Renal cortex interstitium (tissue), 11 donors: Measurements from ENCODE around the gene HOXA13. TPM values are rescaled to one million over a fixed set of nuclear protein-coding genes. Genes with fewer than 3 reads are reported as not detected.

ENCODE experiments used
- DNase-seq, 11 donors: peaks; one replicate each; pipeline ENCODE4 v3.0.0-alpha.2; 2013; ENCODE audit warnings: low read depth in 9 of 11, low spot score in 4 of 11; ENCODE audit errors: extremely low read depth in 1 of 11
- polyA plus RNA-seq, 3 donors: library from polyadenylated mRNA; unstranded; fragments of 120-200 nt; gene quantifications; one replicate each; pipeline ENCODE4 v1.2.1, GENCODE V29; 2013; ENCODE audit not compliant: insufficient read length in 3 of 3

Gene HOXA13
- polyA plus RNA-seq, 3 donors: 0.01 TPM; not detected in 2

DNA sequence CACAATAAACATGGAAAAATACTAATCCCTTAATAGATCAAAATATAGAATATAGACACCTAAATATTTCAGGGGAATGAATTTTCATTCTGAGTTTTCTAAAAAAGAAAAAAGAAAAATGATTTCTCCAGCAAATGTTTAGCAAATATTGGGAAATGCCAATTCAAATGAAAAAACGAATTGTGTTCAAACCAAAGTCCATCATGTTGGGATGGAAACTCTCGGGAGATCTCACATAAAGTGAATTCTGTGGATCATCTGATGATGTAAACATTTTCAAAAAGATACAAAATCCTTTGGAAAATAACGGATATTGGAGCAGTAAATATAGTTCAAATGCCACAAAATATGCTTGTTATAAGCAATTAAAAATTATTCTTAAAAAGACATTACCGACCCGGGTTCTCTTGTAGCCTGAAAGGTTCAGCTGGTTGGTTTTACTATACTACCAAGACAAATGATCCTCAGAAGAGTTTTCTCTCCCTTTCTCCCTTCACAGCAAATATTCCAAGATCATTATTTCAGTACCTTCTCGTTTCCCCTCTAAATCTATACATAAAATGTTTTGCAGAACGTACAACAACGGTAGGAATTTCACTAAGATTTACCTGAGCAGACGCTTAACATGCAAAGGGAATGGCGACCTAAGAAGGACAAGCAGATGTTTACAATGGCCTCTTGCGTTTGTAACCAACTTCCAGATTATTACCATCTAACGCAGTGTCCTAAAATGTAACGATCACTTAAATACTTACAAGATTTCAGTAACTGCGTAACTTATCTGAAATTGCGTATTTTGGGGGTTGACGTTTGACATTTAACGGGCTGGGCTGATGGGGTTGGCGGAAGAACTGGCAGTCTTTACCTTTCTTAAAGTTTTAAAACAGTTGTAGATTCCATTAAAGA is 2.5 kb downstream of the HOXA13 start:
- DNase-seq: peak in 1 of 11 donors; percentile 57

DNA sequence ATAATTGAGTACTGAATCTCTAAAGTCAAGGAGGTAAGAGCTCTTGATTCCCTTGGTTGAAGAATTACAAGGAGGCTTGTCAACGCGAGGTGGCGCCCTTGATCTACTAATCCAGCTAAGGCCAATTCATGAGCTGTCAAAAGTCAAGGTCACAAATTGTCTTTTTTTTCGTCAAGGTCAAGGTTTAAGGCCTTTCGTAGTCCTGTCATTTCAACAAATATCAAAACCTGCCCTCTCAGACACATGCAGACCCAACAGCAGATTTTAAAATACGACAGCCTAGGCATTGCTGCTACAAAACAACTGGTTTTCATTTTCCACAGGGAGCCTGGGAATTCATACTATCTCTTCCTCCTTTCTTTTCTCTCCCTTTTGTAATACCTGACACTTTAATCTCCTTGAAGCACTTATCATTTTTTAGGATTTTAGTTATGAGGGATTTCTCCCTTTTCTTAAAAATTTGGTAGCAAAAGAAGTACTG is 3.6 kb downstream of the HOXA13 start:
- DNase-seq: peak in 3 of 11 donors; percentile 75 to 84 (median 78)

DNA sequence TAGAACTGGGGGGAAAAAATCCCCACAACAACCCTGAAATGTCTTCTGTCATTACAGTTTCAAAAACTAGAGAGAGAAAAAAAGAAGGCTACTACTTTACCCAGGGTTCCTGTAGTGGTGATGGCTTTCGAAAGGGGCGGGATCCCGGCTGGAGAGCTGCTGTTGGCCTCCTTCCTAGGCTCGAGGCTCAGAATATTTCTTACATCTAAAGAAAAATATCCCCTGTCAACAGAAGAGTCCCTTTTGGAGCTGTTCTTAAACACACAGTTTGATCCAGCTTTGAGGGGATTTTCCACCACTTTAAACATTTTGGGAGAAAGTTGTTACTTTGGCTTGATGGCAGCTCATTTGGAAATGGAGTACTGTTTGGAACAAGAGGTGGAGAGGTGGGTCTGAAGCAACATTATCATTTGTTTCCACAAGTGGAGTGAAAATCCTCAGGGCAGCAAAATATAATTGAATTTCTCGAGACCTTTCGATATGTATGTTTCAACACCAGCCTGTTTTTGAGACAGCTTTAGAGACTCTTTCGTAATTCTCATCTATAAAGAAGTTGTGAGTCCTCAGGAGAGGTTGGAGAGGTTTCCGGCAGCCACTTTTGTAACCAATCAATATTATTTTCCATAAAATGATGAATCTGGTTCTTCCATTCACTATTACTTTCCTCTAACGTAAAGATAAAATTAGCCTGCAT is 5.1 kb downstream of the HOXA13 start:
- peak in 1 of 11 donors; percentile 17 for DNase-seq

DNA sequence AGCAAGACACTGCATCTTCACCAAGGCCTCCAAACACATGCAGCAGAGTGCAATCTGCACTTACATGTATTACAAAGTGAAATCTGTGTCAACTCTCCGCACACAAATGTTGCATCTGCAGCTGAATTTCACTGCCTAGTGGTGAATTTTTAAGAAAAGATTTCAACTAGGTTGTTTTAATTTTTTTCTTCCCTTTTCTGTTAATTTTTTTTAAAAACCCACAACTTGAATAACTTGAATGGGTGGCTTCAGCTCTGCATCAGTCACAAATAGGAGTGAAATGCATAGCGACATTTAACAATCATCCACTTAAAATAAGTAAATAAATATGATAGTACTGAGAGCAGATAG is 5.9 kb downstream of the HOXA13 start:
- DNase-seq: no peak

GRCh38 chr7:27193335-27194001 is 6.4 kb downstream of the HOXA13 start:
- DNase-seq: no peak

DNA sequence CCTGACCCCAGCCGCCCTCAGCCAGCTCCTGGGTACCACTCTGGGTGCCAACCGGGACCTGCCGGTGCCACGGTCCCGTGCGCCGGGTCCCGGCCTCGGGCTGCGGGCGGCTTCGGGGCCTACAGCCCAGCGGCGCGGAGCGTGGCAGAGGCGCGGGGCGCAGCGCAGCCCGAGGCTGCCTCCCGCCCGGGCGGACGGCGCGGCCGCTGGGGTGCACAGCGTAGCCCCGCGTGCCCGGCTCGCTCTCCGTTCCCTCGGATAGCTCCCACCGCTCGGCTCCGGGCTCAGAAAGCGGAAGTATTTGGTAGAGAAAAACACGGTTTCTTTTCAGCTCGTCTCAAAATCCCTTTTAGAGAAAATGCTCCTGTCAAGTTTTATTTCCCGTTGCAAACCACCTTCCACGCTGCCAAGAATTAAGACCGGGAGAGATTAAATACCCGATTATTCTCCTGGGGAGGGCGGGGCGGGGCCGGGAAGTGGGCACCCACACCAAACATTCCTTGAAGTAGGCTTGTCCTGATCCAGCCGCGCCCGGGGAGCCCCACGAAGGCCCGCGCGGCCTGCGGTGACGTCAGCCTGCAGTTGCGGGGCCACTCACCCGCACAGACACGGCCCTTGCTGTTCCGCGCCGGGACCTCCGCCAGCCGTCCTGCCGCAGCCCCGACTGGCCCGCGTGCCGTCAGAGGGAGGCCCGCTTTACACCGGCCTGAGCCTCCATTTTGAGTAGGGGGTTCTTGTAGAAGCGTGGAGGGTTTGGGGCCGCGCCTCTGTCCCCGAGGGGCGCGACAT is 7.2 kb downstream of the HOXA13 start:
- DNase-seq: no peak

GRCh38 chr7:27191833-27192545 is 7.9 kb downstream of the HOXA13 start:
- DNase-seq: no peak

DNA sequence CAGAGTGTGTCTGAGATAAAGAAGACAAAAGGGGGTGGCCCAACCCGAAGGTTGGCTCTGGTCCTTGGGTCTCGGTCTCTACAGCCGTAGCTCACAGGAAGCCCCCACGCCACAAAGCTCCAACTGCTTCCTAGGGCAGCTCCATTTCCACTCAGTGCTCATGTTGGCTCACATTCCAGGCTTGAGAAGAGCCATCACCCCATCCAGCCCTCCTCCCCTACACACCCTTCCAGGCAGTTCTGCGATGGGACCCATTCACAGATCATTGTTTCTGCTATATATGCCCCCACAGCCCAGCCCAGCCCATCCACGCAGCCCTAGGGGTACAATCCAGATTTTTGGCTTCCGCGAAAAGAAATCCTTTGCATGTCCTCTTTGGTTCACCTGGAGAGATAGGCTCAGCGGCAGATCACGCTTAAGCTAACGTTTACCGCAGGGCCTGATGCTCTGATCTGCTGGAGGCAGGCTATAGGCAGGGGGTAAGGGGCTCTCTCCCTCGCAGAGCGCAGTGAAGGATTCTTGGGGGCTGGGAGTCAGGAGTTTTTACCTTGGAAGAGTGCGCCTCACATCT is 8.6 kb downstream of the HOXA13 start:
- no peak for DNase-seq

DNA sequence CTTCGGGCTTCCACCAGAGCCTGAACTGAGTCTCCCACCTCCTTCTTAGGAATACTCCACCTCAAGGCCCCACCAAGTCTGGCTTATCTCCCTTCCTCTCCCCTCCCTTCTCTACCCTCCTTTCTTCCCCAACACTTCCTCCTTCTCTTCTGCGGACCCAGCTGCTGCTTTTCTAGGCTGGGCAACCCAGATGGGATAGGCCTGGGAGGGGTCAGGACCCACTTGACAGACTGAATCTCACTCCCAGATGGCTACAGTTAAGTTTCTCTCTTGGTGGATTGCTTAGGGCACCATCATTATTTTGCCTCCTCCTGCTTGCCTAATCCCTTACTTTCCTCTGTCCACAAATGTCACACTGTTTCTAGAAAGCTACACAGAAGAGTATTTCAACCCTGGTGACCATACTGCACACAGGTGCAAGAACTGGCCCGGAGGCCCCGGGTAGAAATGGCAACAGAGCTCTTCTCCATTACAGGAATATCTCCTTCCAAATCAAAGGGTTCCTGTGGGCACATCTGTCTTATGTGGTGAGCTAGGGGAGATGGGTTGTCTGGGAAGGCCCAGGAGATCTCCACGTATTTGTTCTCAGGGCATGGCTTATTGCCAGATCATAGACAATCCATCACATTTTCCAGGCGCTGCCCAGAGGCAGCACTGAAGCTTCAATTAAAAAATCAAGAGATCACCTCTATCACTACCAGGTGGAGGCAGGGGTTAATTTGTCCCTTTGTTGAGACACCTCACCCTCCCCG is 9.7 kb downstream of the HOXA13 start:
- DNase-seq: no peak

DNA sequence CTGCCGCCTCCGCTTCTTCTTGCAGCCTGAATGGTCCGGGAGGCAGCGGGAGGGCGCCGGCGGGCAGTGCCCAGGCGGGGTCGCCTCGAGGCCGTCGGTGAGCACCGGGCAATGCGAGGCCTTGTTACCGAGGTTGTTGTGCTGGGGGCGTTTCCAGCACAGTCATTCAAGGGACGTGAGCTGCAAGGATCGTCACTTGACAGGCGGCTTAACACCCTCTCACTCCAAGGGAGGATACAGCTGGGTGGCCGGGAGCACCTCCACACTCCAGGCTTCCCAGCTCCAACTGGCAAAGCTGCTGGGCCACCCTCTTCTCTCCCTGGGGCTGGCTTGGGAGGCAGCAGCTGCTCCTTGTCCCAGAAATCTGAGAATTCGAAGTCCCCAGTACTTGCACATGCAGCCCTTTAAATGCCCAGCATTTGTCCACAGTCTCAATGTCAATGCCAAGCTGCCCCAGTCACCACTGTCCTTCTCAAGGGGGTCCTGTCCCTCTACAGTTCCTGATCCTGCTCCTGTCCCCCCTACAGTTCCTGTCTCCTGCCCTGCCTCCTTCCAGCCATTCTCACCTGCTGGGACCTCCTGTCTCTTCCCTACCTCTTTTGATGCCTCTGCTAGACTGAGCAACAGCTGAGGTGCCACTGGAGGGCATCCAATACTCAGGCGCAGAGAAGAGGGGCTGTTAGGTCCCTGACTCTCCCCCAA is 10.4 kb downstream of the HOXA13 start:
- peak in 2 of 11 donors; percentile 81 to 86 for DNase-seq

- no peak for DNase-seq
Measured at GRCh38 chr7:27188386-27189294, 11.3 kb downstream of the HOXA13 start.

DNA sequence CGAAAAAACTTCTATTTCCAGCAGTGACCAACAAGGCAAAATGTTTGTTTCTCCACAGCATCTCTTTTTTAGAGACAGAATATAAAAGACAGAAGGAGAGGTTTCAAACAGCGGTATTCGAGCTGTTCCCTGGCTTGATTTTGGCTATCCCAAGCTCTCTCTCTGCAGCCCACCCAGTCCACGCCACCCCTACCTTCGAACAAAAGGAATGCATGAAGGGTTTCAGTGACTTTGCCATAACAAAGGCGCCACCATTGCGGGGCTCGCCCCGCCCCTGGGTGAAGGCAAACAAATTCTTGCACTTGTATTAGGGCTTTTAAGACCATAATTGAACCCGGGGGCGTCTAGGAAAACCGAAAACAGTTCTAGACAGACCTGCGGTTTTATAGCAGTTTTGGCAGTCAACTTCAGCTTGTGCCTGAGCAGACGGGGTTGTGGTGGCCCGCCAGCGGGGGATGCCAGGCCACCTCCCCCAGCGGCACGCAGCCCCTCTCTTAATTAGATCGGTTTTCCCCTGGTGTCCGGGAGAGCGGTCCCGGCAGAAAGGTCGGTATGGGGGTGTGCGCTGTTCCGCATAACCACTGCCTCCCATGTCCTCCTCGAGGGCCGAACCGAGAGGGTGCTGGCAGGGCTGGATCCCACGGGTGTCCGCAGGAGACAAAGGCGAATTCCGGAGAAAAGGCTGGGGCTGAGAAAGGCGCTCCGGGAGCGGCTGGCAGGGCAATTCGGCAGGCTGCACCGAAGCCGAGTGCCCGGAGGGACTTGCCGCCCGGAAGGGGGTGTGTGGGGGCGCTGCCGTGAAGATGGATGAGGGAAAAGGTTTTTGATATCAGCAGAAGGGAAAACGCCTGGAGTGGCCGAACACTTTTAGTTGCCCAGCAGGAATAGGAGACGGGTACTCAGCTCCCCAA is 12.2 kb downstream of the HOXA13 start:
- DNase-seq: no peak

DNA sequence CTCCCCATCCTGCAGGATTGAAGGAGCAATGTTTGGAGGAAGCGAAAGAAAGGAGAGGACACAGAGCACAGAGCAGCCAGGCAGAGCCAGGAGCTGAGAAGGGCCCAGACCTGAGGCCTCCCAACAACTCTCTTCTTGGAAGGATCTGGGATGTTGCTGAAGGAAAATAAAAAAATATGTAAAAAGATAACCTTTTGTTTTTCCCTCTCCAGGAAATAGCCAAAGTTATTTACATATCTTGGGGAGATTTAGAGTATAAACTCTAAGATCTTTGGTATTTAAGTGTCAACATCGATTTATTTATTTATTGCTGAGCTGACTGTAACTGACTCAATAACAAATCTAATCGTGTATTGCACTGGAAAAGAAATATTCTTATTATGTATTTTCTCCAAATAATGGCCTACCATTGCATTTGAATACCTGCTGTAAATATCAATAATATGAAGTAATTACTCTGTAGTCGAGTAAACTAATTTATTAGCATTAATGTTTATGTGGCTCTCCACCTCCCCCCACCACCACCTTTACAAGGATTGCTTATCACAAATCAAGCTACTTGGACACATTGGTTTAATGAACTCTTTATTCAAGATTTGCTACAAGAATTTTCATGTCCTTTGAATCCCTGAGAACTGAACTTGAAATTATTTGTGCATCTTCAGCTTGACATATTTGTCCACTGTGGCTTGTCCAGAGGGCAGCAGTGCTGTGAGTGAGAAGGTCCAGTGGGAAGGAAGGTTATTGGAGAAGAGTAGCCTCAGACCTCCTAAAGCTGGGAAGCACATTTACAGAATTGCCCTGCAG is 13.0 kb downstream of the HOXA13 start:
- DNase-seq: no peak
